SK-N-SH (cell line): ENCODE results near the gene SASH1. TPM values are rescaled to one million over a fixed set of nuclear protein-coding genes. Genes with fewer than 3 reads are reported as not detected.

Experiments used
- CTCF ChIA-PET: fragments of 300-600, 350-600 bp; formaldehyde crosslinking; extraction: SDS; loops from one replicate; lab custom pipeline; 2021; lab: Yijun Ruan, JAX
- POLR2A ChIA-PET: fragments of 350-600 bp; sonication (Branson Sonifier 250); formaldehyde crosslinking; extraction: SDS; loops from one replicate; lab custom pipeline; 2020; ENCODE audit warnings: antibody characterized with exemption, inconsistent platforms; lab: Yijun Ruan, JAX
- DNase-seq: peaks from one replicate; pipeline ENCODE4 v3.0.0; 2012
- H2AFZ ChIP-seq: fragments of 200-600 bp; sonication (generic); 2 replicates; pipeline ENCODE4 v1.8.1; 2016; ENCODE audit warnings: antibody characterized with exemption, mild to moderate bottlenecking, low read depth
- H3F3A ChIP-seq: fragments of 200-600 bp; sonication (generic); replicated peaks from 2 replicates; pipeline ENCODE3; 2016; ENCODE audit warnings: antibody characterized with exemption, mild to moderate bottlenecking; ENCODE audit not compliant: insufficient read depth
- H3K27ac ChIP-seq, 2 experiments: fragments of 200-500 bp in 1 of 2; fragments of 200-600 bp in 1 of 2; sonication (Bioruptor generic) in 1 of 2; sonication (generic), shearing (Covaris generic) in 1 of 2; 2 replicates each; pipeline versions ENCODE4 v1.5.1 to v1.6.1; 2014 to 2016; ENCODE audit warnings: low read depth in 2 of 2, inconsistent platforms in 1 of 2, low read length in 1 of 2, mild to moderate bottlenecking in 1 of 2, mixed read lengths in 1 of 2
- H3K27me3 ChIP-seq: fragments of 200-600 bp; sonication (generic), shearing (Covaris generic); 2 replicates; pipeline ENCODE4 v1.6.1; 2016; ENCODE audit warnings: mixed run types; ENCODE audit not compliant: insufficient read depth
- H3K36me3 ChIP-seq, 2 experiments: fragments of 200-500 bp in 1 of 2; fragments of 200-600 bp in 1 of 2; sonication (Bioruptor generic) in 1 of 2; sonication (generic) in 1 of 2; replicated peaks in 1 of 2; 2 replicates each; pipeline versions ENCODE3 to v1.5.1; 2014 to 2016; ENCODE audit warnings: low read length in 1 of 2, mild to moderate bottlenecking in 1 of 2; ENCODE audit not compliant: insufficient read depth in 2 of 2, control insufficient read depth in 1 of 2
- H3K4me1 ChIP-seq, 2 experiments: fragments of 200-500 bp in 1 of 2; fragments of 200-600 bp in 1 of 2; sonication (Bioruptor generic) in 1 of 2; sonication (generic), shearing (Covaris generic) in 1 of 2; 2 replicates each; pipeline versions ENCODE4 v1.5.1 to v1.6.1; 2014 to 2016; ENCODE audit warnings: low read depth in 1 of 2, low read length in 1 of 2, mixed run types in 1 of 2; ENCODE audit not compliant: insufficient read depth in 2 of 2, control insufficient read depth in 1 of 2
- H3K4me2 ChIP-seq: fragments of 200-600 bp; sonication (generic), shearing (Covaris generic); 2 replicates; pipeline ENCODE4 v1.6.1; 2017; ENCODE audit warnings: mixed run types
- H3K4me3 ChIP-seq, 2 experiments: fragments of 200-500 bp in 1 of 2; fragments of 200-600 bp in 1 of 2; sonication (Bioruptor generic) in 1 of 2; sonication (generic), shearing (Covaris generic) in 1 of 2; 2 replicates each; pipeline versions ENCODE4 v1.5.1 to v1.8.1; 2014 to 2016; ENCODE audit warnings: low read depth in 2 of 2, inconsistent platforms in 1 of 2, low read length in 1 of 2, mild to moderate bottlenecking in 1 of 2, mixed read lengths in 1 of 2, moderate library complexity in 1 of 2
- H3K79me2 ChIP-seq: fragments of 200-600 bp; sonication (generic); 2 replicates; pipeline ENCODE4 v1.8.1; 2017; ENCODE audit warnings: mild to moderate bottlenecking; ENCODE audit not compliant: insufficient read depth
- H3K9ac ChIP-seq: fragments of 200-600 bp; sonication (generic); 2 replicates; pipeline ENCODE4 v1.6.1; 2017; ENCODE audit warnings: mixed run types
- H3K9me2 ChIP-seq: fragments of 200-600 bp; sonication (generic); 2 replicates; pipeline ENCODE4 v1.6.1; 2017; ENCODE audit warnings: mixed run types
- H3K9me3 ChIP-seq: fragments of 200-600 bp; sonication (generic); 2 replicates; pipeline ENCODE4 v1.6.1; 2017; ENCODE audit warnings: mixed run types, mild to moderate bottlenecking, moderate library complexity
- H4K20me1 ChIP-seq: fragments of 200-600 bp; sonication (generic); 2 replicates; pipeline ENCODE4 v1.6.1; 2017; ENCODE audit warnings: mild to moderate bottlenecking, mixed run types; ENCODE audit not compliant: insufficient read depth
- CHD2 ChIP-seq: fragments of 150-350 bp; IDR thresholded peaks from 2 replicates; pipeline ENCODE4 v1.6.1; 2018; ENCODE audit warnings: low read length; ENCODE audit not compliant: partially characterized antibody
- CTCF ChIP-seq: fragments of 200-600 bp; sonication (generic); IDR thresholded peaks from 2 replicates; pipeline ENCODE4 v1.6.1; 2017; ENCODE audit warnings: antibody characterized with exemption, mild to moderate bottlenecking, moderate library complexity
- EZH2phosphoT487 ChIP-seq: fragments of 200-600 bp; sonication (generic); IDR thresholded peaks from 2 replicates; pipeline ENCODE4 v1.6.1; 2017; ENCODE audit warnings: low read depth, mixed run types, mild to moderate bottlenecking, antibody characterized with exemption, moderate library complexity, borderline replicate concordance
- FOSL2 ChIP-seq: IDR thresholded peaks from 2 replicates; pipeline ENCODE4 v1.4.0; 2012; ENCODE audit warnings: low read depth, mild to moderate bottlenecking, moderate library complexity, borderline replicate concordance
- FOXJ3 ChIP-seq: sonication (generic); formaldehyde crosslinking; IDR thresholded peaks from 2 replicates; pipeline ENCODE4 v1.5.1; 2020; ENCODE audit warnings: mild to moderate bottlenecking, missing genetic modification reagents
- GATA2 ChIP-seq: sonication (generic); formaldehyde crosslinking; IDR thresholded peaks from 2 replicates; pipeline ENCODE4 v1.5.0; 2020; ENCODE audit warnings: mild to moderate bottlenecking, missing genetic modification reagents
- NFIC ChIP-seq: IDR thresholded peaks from 2 replicates; pipeline ENCODE4 v1.4.0; 2012; ENCODE audit warnings: borderline replicate concordance
- NRF1 ChIP-seq: IDR thresholded peaks from 2 replicates; pipeline ENCODE4 v1.6.1; 2012; ENCODE audit warnings: low read depth, mild to moderate bottlenecking, low read length
- POLR2AphosphoS5 ChIP-seq: IDR thresholded peaks from 2 replicates; pipeline ENCODE4 v1.6.1; 2012; ENCODE audit warnings: low read depth, low read length
- RAD21 ChIP-seq: IDR thresholded peaks from 2 replicates; pipeline ENCODE4 v1.6.1; 2012; ENCODE audit warnings: mild to moderate bottlenecking, low read length
- RCOR1 ChIP-seq: fragments of 150-350 bp; IDR thresholded peaks from 2 replicates; pipeline ENCODE4 v1.6.1; 2017; ENCODE audit warnings: antibody characterized with exemption, low read length
- REST ChIP-seq: IDR thresholded peaks from 2 replicates; pipeline ENCODE4 v1.6.1; 2012; ENCODE audit warnings: mild to moderate bottlenecking, low read depth, low read length, moderate library complexity
- RXRA ChIP-seq: IDR thresholded peaks from 2 replicates; pipeline ENCODE4 v1.4.0; 2012; ENCODE audit warnings: low read depth, mild to moderate bottlenecking, borderline replicate concordance
- TAF1 ChIP-seq: IDR thresholded peaks from 2 replicates; pipeline ENCODE4 v1.6.1; 2012; ENCODE audit warnings: low read depth, mild to moderate bottlenecking, low read length, moderate library complexity, borderline replicate concordance
- TCF12 ChIP-seq: IDR thresholded peaks from 2 replicates; pipeline ENCODE4 v1.4.0; 2012
- USF1 ChIP-seq: IDR thresholded peaks from 2 replicates; pipeline ENCODE4 v1.4.0; 2012; ENCODE audit warnings: low read depth, borderline replicate concordance
- ZBTB33 ChIP-seq: IDR thresholded peaks from 2 replicates; pipeline ENCODE4 v1.4.0; 2012; ENCODE audit warnings: low read depth, borderline replicate concordance
- WGBS: methylation state at CpG from one replicate; pipeline ENCODE4 v1.1.6; 2017; ENCODE audit warnings: low lambda C conversion rate; 5-methylcytosine and 5-hydroxymethylcytosine counted together
- polyA plus RNA-seq, 3 experiments: library from polyadenylated mRNA; depleted of rRNA; stranded (reverse); fragments of >200 nt; gene quantifications; 2 replicates each; pipeline ENCODE4 v1.2.3, GENCODE V29; 2012

The SASH1 gene
- polyA plus RNA-seq, 1 of the 3 experiments (the other 2 are of a cell fraction): 19.8 TPM

- H3K9ac ChIP-seq: no peak overlapping the region
- H2AFZ ChIP-seq: no peak overlapping the region
- H3F3A ChIP-seq: peaks cover 3% of the 10 kb centered on the region
- peaks cover 0 to 12% of the 10 kb centered on the region in 2 experiments for H3K36me3 ChIP-seq
- H3K79me2 ChIP-seq: peaks cover 50% of the 10 kb centered on the region
- H3K9me3 ChIP-seq: no peaks in the 10 kb centered on the region
- CTCF ChIA-PET: no interaction called here
- no peak overlapping the region for H3K27ac ChIP-seq
- no peak overlapping the region for H3K4me2 ChIP-seq
- POLR2A ChIA-PET: no interaction called here
- H3K4me1 ChIP-seq: no peaks in the 10 kb centered on the region
- no peak for DNase-seq
- H3K27me3 ChIP-seq: no peaks in the 10 kb centered on the region
- no peaks in the 10 kb centered on the region for H3K9me2 ChIP-seq
- 80% methylated on average over 9 of the region's 9 CpGs for WGBS
- H3K4me3 ChIP-seq: no peak overlapping the region
- H4K20me1 ChIP-seq: 0 out of 2 replicates have a peak, but pooled peaks cover 3% of the 10 kb centered on the region
- no peak for TF ChIP-seq ZBTB33
- no peak for TF ChIP-seq NFIC
- no peak for TF ChIP-seq TCF12
- TF ChIP-seq, all 33 proteins: peak for 0
Observed at GRCh38 chr6:148389086-148389485, 46.4 kb downstream of the SASH1 start.

GRCh38 chr6:148389917-148390316, 47.3 kb downstream of the SASH1 start:
- WGBS: 98% methylated on average over 12 of the region's 12 CpGs
- Histone ChIP-seq H3K27me3 (no peaks in the 10 kb centered on the region), H3K27ac (no peak overlapping the region), H3K9me2 (no peaks in the 10 kb centered on the region), H3K9ac (no peak overlapping the region), H3K36me3 (peaks cover 0 to 12% of the 10 kb centered on the region in 2 experiments), H3K4me2 (no peak overlapping the region), H3F3A (peaks cover 10% of the 10 kb centered on the region), H4K20me1 (0 out of 2 replicates have a peak, but pooled peaks cover 3% of the 10 kb centered on the region), H2AFZ (no peak overlapping the region), H3K79me2 (peaks cover 52% of the 10 kb centered on the region), H3K9me3 (no peaks in the 10 kb centered on the region), H3K4me3 (no peak overlapping the region), H3K4me1 (no peaks in the 10 kb centered on the region)
- no peak for DNase-seq
- CTCF ChIA-PET: no interaction called here
- POLR2A ChIA-PET: no interaction called here
- TF ChIP-seq EZH2phosphoT487 (no peak), TAF1 (no peak), RCOR1 (no peak), RXRA (no peak), CTCF (no peak), REST (no peak), FOSL2 (no peak), RAD21 (no peak), ZBTB33 (no peak), POLR2AphosphoS5 (no peak), CHD2 (no peak), USF1 (no peak), FOXJ3 (CRISPR knock-in tag) (no peak), GATA2 (no peak), NRF1 (no peak)
